A549 (cell line): Measurements from ENCODE around the gene REEP6.
"Not testable (repeated sequence)": the region's sequence is repeated elsewhere in the genome, so short reads cannot be mapped to it uniquely, and the experiment has no call there.

Source experiments
- BHLHE40 ChIP-seq: IDR thresholded peaks from 2 replicates; pipeline ENCODE4 v1.6.1; 2012; ENCODE audit warnings: low read depth, low read length, inconsistent platforms
- EP300 ChIP-seq, 2 experiments: fragments of >200 bp; sonication (Bioruptor Twin); formaldehyde crosslinking; IDR thresholded peaks; 2 replicates in 1 of 2; 3 replicates in 1 of 2; pipeline ENCODE4 v1.6.1; 2016 to 2017
- MAX ChIP-seq: IDR thresholded peaks from 2 replicates; pipeline ENCODE4 v1.6.1; 2012
- POLR2A ChIP-seq: IDR thresholded peaks from 2 replicates; pipeline ENCODE4 v1.6.1; 2012; ENCODE audit warnings: mild to moderate bottlenecking, low read length
- TF ChIP-seq, protein P1 (sequence below): fragments of >200 bp; sonication (Bioruptor Twin); formaldehyde crosslinking; IDR thresholded peaks from 3 replicates; pipeline ENCODE4 v1.5.1; 2016

GRCh38 chr19:1530856-1531255 lies 39.9 kb downstream of the REEP6 start:
- not testable (repeated sequence) for TF ChIP-seq POLR2A; EP300 (IDR thresholded peaks at IDR 0.05); MAX; BHLHE40
- TF ChIP-seq, protein P1, sequence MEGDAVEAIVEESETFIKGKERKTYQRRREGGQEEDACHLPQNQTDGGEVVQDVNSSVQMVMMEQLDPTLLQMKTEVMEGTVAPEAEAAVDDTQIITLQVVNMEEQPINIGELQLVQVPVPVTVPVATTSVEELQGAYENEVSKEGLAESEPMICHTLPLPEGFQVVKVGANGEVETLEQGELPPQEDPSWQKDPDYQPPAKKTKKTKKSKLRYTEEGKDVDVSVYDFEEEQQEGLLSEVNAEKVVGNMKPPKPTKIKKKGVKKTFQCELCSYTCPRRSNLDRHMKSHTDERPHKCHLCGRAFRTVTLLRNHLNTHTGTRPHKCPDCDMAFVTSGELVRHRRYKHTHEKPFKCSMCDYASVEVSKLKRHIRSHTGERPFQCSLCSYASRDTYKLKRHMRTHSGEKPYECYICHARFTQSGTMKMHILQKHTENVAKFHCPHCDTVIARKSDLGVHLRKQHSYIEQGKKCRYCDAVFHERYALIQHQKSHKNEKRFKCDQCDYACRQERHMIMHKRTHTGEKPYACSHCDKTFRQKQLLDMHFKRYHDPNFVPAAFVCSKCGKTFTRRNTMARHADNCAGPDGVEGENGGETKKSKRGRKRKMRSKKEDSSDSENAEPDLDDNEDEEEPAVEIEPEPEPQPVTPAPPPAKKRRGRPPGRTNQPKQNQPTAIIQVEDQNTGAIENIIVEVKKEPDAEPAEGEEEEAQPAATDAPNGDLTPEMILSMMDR: not testable (repeated sequence)
